ENCODE data around the gene ZNF22.

ZNF22 gene

GRCh38 chr10:44978213-44978569 lies 22.5 kb upstream of the ZNF22 start:
- DNase-seq: no peak

DNA sequence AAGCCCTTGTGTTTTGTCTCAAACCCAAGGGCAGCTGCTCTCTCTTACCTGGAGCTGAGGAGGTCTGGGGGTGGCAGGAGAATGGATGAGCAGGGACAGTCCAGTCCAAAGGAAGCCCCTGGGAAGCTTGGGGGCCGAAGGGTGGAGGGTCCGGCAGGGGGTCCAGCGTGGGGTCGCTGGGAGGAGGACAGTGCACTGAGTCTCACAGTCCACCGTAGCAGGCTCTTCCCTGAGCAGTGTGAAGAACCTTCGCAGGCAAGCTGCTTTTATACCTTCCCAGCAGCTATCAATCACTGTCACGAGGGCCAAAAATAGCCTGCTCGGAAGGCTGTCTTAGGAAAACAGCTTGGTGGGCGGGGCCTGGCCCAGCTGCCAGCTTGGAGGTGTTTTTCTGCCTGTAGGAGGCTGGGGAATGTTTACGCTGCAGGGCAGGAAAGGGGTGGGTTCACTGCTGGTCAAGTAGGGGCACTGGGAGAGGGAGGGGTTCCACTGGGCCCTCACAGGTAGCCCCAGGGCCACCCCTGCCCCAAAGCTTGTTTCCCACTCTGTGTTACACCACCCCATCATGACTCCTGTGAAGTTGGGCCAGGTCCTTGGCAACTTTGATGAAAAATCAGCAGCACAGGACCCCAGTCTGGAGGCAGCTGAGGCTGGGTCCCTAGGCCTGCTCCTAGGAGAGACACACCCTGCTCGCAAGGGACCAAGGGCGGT lies 22.0 kb upstream of the ZNF22 start, which contains the start of gene DEPP1:
Gene DEPP1, minus strand, starts transcription at position 240 of the 711 bp plus-strand sequence. CDS start 779 bp downstream, outside the sequence.
- peak; percentile 10 for DNase-seq

DNA sequence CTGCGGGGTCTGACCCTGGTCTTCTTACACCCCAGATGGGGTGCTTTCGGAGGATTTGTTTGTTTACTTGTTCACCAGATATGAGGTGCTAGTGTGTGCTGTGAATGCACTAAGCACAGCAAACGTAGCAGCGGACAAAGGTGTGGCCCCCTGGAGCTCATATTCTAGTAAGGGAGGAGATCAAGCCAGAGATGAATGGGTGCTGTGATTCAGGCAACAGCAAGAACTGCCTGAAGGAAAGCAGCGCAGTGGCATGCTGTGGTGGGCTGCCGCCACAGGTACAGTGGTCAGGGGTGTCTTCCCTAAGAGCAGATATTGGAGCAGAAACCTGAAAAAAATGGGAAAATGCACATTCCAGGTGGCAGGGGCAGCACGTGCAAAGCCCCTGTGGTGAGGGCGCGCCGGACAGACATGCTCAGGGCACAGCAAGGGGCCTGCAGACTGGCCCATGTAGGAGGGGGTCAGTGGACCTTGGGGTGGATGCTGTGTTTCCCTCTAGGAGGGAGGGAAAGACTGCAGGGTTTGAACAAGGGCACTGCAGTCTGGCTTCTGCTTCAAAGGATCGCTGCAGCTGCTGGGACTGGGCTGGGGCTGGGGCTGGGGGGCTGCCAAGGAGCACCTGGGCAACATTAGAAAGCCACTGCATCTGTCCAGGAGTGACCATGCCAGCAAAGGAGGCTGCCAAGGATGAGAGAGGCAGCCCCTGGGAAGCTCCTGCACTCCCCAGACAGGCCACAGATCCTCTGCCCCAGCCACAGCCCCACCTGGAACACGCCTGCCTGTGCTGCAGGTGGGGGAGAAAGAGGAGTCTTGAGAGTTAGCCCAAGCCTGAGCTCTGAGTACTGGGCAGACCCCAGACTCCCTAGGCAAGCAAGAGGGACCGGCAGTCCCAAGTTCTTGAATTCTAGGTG lies 21.2 kb upstream of the ZNF22 start:
- no peak for DNase-seq

DNA sequence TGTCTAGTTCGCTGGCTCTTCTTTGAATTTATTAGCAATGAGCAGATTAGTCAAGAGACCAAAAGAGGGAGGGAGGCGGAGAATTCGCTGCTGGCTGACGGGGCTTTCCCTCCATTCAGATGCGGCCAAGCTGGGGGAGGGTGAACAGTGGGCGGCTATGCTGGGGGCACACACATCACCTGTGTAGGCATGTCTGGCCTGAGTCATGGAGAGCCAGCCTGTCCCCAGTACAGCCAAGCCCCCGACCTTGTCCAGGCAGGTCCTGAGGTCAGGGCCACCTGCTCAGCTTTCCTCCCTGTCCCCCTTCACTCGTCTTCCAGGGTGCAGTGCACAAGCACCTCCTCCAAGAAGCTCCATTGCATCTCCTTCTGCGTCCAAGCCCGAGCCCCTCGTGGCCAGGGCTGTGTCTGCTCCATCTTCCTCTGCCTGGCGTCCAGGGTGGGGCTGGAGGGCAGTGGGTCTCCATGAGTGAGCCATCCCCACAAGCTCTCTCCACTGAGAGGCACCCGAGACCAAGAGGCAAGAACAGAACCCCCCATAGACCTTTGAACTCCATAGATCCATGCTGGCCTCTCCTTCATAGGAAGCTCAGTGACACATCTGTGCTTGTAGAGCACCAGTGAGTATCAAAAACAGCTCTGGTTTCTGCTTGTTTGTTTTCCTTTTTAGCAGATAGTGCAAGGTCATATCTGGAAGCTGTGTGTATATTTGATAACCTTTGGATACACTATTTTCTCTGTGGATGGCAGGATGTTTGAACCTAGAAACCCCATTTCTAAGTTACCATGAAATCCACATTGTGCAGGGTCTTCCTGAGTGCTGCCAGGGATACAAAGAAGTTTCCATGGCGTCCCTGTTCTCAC lies 20.2 kb upstream of the ZNF22 start:
- no peak for DNase-seq

DNA sequence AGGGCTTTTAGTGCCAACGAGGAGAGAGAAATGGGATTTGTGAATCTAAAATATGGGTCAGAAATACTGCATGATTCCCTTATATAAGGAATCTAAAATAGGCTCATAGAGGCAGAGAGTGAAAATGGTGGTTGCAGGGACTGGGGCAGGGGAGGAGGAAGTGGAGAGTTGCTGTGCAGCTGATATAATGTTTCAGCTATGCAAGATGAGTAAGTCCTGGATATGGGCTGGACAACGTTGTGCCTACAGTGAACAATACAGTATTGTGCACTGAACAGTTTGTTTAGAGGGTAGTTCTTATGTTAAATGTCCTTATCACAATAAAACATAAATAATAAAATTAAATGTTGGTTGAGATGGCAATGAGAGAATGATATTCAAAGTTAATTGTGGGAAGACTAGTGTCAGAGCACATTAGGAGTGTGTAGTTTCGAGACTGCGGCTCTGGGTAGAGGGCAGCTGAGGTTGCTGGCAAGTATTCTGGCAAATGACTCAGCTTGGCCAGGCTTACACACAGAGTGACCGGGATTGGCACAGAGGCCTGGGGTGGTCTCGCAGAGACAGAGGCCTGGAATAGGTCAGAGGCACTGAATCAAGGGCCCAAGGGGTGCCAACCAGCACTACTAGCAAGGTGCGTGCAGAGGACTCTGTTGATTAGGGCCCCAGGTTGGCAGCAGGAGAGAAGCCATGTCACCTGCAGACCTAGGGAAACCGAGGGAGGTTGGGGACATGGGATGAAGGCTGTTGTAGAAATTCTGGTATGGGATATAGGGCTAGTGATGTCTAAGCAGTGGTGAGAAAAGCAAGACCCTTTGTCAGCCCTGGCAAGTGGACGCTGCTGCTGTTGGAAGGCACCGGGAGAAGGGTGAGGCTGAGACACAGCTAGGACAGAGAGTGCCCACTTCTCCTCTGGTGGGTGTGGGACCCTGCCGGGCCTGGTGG lies 19.3 kb upstream of the ZNF22 start:
- peak; percentile 54 for DNase-seq

- no peak for DNase-seq
Observed at GRCh38 chr10:44982114-44982460, 18.6 kb upstream of the ZNF22 start.

- no peak for DNase-seq
Observed at GRCh38 chr10:44982496-44982895, 18.2 kb upstream of the ZNF22 start.

DNA sequence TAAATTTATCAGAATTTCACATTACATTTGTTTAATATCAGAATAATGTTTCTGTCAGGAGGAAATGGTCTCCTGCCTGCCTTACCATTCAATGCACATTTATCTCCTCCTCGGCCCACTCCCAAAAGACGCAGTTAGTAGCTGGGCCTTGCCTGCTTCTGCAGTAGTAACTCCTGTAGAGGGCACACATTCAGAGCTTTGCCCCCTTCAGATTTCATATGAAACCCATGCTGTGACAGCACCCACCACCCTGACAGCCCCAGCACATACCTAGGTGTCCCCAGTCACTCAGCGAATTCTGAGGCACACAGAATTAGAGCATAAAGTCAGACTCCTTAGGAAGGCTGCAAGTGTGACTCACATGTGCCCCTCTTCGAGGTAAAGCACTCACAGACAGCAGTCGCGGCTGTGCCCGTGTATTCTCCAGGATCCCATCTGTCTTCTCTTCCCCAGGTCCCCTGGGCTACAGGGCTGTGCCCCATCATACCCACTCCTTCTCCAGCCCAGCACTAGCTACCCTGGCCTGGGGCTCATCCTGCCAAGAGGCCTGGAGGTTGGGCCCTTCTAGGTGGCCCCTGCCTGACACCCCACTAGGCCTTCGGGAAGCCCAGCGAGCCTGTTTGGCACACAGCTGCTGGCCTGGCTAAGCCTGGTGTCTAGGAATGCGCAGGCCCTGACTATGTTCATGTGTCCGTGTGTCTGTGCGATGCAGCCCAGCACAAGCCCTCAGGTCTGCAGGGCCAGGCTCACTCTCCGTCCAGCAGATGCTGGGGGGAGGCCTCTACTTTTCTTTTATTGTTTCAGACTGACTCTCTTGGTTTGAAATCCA lies 17.4 kb upstream of the ZNF22 start:
- no peak for DNase-seq

DNA sequence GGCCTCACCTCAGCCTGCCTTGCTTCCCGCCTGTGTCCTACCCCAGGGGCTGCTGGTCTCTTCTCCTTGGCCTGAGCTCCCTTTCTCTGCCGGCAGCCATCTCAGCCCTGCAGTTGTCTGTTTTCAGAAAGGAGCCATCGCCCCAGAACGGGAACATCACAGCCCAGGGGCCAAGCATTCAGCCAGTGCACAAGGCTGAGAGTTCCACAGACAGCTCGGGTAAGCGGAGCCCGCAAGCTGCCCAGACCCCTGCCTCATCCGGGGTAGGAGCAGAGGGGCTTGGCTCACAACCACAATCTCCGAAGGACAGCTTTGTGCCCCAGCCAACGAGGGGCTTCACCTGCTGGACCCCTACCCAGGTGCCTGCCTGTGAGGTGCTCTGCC lies 16.8 kb upstream of the ZNF22 start:
- no peak for DNase-seq

DNA sequence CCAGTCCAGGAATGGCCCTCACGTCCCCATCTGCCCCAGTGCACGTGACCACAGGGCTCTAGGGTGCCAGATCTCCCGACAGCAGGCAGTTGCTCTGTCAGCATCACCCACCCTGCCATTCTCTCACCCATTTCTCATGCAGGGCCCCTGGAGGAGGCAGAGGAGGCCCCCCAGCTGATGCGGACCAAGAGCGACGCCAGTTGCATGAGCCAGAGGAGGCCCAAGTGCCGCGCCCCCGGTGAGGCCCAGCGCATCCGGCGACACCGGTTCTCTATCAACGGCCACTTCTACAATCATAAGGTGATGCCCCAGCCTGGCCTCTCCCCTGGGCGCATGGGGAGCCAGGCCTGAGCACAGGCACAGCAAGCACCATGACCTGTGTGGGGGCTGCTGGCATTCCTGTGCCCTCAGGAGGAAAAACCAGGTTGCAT lies 16.0 kb upstream of the ZNF22 start:
- no peak for DNase-seq

DNA sequence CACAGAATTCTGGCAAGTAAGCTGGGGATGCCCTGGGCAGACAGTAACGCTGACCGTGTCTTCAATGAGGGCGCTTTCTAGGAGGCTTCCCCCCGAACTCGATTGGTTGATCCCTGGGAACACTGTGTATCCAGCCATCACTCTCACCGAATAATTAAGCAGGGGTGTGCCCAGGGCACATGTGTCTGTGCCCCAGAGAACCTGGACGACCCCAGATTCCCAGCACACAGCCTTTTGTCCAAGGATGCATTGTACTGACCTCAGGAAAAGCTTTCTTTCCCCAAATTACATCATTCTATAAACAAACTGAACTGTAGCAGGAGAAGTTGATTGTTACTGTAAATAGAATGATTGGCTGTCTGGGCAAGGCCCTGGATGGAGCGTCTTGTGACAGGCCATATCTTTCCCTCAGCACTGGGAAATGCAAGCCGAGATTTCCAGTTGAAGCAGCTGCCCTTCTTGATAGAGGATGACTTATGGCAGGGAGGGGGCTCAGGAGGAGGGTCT lies 15.5 kb upstream of the ZNF22 start:
- DNase-seq: no peak

- DNase-seq: no peak
Observed at GRCh38 chr10:44986179-44986578, 14.5 kb upstream of the ZNF22 start.

GRCh38 chr10:44986670-44987069 lies 14.1 kb upstream of the ZNF22 start:
- no peak for DNase-seq

- DNase-seq: no peak
Observed at GRCh38 chr10:44988957-44989585, 11.7 kb upstream of the ZNF22 start.

DNA sequence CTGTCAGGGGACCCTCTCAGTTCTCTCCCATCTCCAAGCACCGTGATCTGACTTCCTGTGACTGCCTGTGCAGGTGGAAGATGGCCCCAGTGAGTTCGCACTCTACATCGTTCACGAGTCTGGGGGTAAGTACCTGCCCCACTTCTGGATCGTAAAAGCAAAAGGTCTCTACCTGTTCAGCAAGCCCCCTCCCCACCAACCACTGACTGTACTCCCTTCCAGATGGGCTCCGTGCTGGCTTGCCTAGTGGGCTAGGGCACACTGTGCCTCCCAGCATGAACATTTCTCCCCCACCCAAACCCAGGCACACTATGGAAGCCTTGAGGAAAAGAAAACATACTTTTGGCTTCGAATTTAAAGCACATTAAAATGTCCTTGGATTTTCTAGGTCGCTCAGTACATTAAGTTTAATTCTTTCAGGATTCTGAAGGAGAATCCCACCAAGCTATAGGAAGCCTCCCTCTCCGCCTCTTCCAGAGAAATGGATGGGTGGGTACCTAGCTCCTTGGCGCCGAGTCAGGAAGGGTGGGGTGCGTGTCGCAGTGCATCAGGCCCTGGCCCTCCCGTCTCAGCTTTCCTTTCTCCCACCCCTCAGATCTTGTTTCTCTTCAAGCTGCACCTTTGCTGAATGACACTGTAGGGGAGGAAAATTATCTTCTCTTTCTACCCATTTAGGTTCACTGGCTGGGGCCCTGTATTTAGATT lies 11.0 kb upstream of the ZNF22 start:
- no peak for DNase-seq

DNA sequence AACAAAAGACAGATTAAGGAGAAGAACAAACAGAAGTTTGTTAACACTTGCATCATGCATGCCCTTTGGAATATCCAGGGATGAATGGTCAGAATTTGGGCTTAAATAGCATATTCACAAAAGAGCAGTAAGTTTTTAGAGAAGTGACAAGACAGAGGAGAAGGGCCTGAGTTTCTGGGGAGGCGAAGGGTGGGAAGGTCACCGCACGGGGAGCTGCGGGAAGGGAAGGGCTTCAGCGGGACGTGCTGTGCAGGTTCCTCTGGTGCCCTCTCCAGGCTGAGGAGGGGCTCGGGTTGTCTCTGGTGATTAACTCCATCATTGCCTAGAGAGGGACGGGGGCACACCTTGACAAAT lies 10.4 kb upstream of the ZNF22 start:
- no peak for DNase-seq

DNA sequence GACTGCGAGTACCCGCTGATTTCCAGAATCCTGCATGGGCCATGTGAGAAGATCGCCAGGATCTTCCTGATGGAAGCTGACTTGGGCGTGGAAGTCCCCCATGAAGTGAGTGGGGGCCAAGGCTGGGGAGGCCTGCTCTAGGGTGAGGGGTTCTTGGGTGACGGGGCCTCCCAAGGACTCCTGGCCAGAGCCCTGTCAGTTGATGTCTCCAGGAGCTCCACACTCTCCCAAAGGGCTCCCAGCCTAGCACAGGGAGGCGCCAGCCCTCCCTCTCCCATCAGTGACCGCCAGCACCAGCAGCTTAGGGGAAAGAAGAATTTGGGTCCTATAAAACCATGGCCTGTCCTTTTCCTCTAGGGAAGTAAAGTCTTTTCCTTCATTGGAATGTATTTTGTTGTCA lies 9.8 kb upstream of the ZNF22 start:
- DNase-seq: no peak

DNA sequence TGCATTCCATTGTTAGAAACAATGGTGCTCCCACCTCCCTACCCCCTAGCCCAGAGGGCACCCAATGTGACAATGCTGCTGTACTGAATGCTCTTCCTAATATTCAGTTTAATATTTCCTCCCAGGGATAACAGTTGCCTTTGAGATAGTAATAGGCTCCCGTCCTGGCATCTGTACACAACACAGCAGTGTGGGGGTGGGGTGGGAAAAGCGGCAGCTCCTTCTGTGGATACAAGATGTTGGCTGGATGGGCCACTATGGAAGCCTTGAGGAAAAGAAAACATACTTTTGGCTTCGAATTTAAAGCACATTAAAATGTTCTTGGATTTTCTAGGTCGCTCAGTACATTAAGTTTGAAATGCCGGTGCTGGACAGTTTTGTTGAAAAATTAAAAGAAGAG lies 9.2 kb upstream of the ZNF22 start:
- no peak for DNase-seq

DNA sequence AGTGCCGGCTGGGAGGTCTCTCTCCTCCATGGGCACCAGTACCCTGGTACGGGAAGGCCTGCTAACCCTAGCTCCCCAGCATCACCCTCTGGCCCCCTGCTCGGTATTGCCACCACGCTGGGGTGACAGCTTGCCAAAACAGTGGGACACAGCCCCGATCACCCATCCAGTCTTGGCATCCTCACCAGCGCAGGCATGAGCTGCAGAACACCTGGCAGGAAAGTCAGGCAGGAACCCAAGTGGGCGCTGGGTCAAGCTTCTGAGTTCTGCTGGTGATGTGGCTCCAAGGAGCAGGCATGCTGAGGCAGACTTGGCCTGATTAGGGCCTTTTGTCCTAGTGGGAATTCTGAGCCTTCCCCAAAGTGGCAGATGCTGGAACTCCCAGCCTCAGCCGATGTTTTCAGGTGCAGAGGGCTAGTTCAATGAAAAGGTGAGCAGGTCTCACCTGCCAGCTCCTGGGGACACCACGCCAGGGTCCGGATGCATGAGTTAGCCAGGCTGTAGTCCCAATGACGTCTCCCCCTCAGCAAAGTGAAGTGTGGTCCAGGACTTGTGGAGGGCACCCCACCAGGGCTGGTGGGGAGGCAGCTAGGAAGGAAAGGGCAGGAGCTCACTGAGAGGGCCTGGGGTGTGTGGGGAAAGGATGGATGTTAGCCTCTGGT lies 8.5 kb upstream of the ZNF22 start:
- no peak for DNase-seq
